ENCODE data around the gene EMC7. TPM values are rescaled to one million over a fixed set of nuclear protein-coding genes. Genes with fewer than 3 reads are reported as not detected.

Gene EMC7
- total and polyA plus RNA-seq, 2 of the 13 experiments (the other 11 are each of a cell fraction or from before 2014, with no cell fraction given): 46.8 to 113 TPM

- TF ChIP-seq KLF16 (CRISPR knock-in tag; IDR thresholded peaks at IDR 0.05): peak in 1 of 2 experiments; percentile 78; a peak in 2 of 4 replicates
- no peak for TF ChIP-seq HNRNPK (IDR thresholded peaks at IDR 0.05; ENCODE audit: low read depth, low read length, poor library complexity, severe bottlenecking)
- no peak for TF ChIP-seq AHR (CRISPR knock-in tag; IDR thresholded peaks at IDR 0.05)
- no peak for TF ChIP-seq ZNF3 (CRISPR knock-in tag; IDR thresholded peaks at IDR 0.05)
- peak; percentile 98 for TF ChIP-seq TGIF2 (CRISPR knock-in tag; IDR thresholded peaks at IDR 0.05)
- TF ChIP-seq ZNF225 (CRISPR knock-in tag; IDR thresholded peaks at IDR 0.05): no peak; the same call in 1 of the 2 replicates
- 0 out of 2 replicates have a peak, but pooled peaks have one; percentile 25 for TF ChIP-seq TARDBP (CRISPR knock-in tag; IDR thresholded peaks at IDR 0.05)
- TF ChIP-seq EZH2 (conservative IDR thresholded peaks at IDR 0.05; ENCODE audit: low read depth, low read length): no peak
- TF ChIP-seq ZNF441 (CRISPR knock-in tag; IDR thresholded peaks at IDR 0.05; ENCODE audit: borderline replicate concordance): peak; percentile 55; the same call in 1 of the 2 replicates
- TF ChIP-seq ZFP91 (CRISPR knock-in tag; IDR thresholded peaks at IDR 0.05; ENCODE audit: borderline replicate concordance): peak; percentile 83; the same call in 1 of the 2 replicates
- TF ChIP-seq ZNF775 (CRISPR knock-in tag; IDR thresholded peaks at IDR 0.05; ENCODE audit: borderline replicate concordance): peak; percentile 2; the same call in 1 of the 2 replicates
- TF ChIP-seq DPF2 (CRISPR knock-in tag; IDR thresholded peaks at IDR 0.05; ENCODE audit: borderline replicate concordance, low read depth): no peak
- no peak for TF ChIP-seq ZBTB33 (CRISPR knock-in tag; IDR thresholded peaks at IDR 0.05)
- TF ChIP-seq FOXA1 (IDR thresholded peaks at IDR 0.05): no peak
- TF ChIP-seq FOXA1 (CRISPR knock-in tag; IDR thresholded peaks at IDR 0.05): no peak
- TF ChIP-seq ZSCAN22 (CRISPR knock-in tag; IDR thresholded peaks at IDR 0.05): no peak
- peak; percentile 60 for TF ChIP-seq GMEB2 (CRISPR knock-in tag; IDR thresholded peaks at IDR 0.05; ENCODE audit: low read depth)
- no peak for TF ChIP-seq RNF2 (conservative IDR thresholded peaks at IDR 0.05; ENCODE audit: low read depth)
- TF ChIP-seq ZNF10 (CRISPR knock-in tag; IDR thresholded peaks at IDR 0.05; ENCODE audit: borderline replicate concordance, low read depth): no peak
- TF ChIP-seq CENPBD1 (CRISPR knock-in tag; IDR thresholded peaks at IDR 0.05; ENCODE audit: borderline replicate concordance, low read depth): no peak
- TF ChIP-seq HMG20A (CRISPR knock-in tag; IDR thresholded peaks at IDR 0.05; ENCODE audit: borderline replicate concordance): no peak
- TF ChIP-seq RBM22 (optimal IDR thresholded peaks at IDR 0.05; ENCODE audit: low read length): no peak
Observed at GRCh38 chr15:34101366-34102174, at the start of gene EMC7, which contains the start of gene PGBD4 (continued).

All from HepG2 (cell line).